Epithelial cell of esophagus (primary cell): ENCODE measurements around the gene ZP3.

ENCODE experiments used
- DNase-seq: peaks from one replicate; pipeline ENCODE4 v3.0.0; 2010; ENCODE audit warnings: low read depth
- H3K4me3 ChIP-seq: 2 replicates; pipeline ENCODE4 v1.5.1; 2011; ENCODE audit warnings: mild to moderate bottlenecking, low read length, control low read depth
- TF ChIP-seq, protein P1 (sequence below): IDR thresholded peaks from 2 replicates; pipeline ENCODE4 v1.5.1; 2011; ENCODE audit warnings: low read depth, mild to moderate bottlenecking, low read length, control low read depth, inconsistent platforms; ENCODE audit not compliant: insufficient read depth; ENCODE audit errors: missing control alignments

The ZP3 gene

GRCh38 chr7:76424413-76425111 lies at the start of gene ZP3:
ZP3 (plus strand) TSS chr7:76424950; CDS start chr7:76424965, 15 bp downstream.
- H3K4me3 ChIP-seq, result no peak within 1 kb of the TSS
- TF ChIP-seq, protein P1, sequence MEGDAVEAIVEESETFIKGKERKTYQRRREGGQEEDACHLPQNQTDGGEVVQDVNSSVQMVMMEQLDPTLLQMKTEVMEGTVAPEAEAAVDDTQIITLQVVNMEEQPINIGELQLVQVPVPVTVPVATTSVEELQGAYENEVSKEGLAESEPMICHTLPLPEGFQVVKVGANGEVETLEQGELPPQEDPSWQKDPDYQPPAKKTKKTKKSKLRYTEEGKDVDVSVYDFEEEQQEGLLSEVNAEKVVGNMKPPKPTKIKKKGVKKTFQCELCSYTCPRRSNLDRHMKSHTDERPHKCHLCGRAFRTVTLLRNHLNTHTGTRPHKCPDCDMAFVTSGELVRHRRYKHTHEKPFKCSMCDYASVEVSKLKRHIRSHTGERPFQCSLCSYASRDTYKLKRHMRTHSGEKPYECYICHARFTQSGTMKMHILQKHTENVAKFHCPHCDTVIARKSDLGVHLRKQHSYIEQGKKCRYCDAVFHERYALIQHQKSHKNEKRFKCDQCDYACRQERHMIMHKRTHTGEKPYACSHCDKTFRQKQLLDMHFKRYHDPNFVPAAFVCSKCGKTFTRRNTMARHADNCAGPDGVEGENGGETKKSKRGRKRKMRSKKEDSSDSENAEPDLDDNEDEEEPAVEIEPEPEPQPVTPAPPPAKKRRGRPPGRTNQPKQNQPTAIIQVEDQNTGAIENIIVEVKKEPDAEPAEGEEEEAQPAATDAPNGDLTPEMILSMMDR, result no peak
- DNase-seq, result no peak

GRCh38 chr7:76375251-76375650 lies 49.5 kb upstream of the ZP3 start:
- no peak overlapping the region for H3K4me3 ChIP-seq
- TF ChIP-seq, protein P1, result no peak
- no peak for DNase-seq

- DNase-seq, result no peak
- H3K4me3 ChIP-seq, result no peak overlapping the region
- TF ChIP-seq, protein P1, result no peak
These were observed 47.4 kb upstream of the ZP3 start for GRCh38 chr7:76377186-76377918.

DNA sequence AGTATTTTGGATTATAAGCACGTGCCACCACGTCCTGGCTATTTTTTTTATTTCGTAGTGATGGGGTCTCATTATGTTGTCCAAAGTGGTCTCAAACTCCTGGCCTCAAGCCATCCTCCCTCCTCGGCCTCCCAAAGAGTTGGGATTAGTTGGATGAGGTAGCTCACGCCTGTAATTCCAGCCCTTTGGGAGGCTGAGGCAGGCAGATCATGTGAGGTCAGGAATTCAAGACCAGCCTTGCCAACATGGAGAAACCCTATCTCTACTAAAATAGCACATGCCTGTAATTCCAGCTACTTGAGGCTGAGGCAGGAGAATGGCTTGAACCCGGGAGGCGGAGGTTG lies 44.2 kb upstream of the ZP3 start:
- no peak overlapping the region for H3K4me3 ChIP-seq
- no peak for DNase-seq
- TF ChIP-seq, protein P1, result no peak

- TF ChIP-seq, protein P1, result peak; percentile 22
These were observed 42.9 kb upstream of the ZP3 start for GRCh38 chr7:76381814-76382213.

GRCh38 chr7:76383089-76383944 lies 41.4 kb upstream of the ZP3 start:
- no peak overlapping the region for H3K4me3 ChIP-seq
- TF ChIP-seq, protein P1, result no peak
- peak; percentile 56 for DNase-seq

More at GRCh38 chr7:76381814-76382213, 42.9 kb upstream of the ZP3 start:
- no peak overlapping the region for H3K4me3 ChIP-seq
- DNase-seq, result no peak
